Measurements from ENCODE around the gene AOC3. TPM values are rescaled to one million over a fixed set of nuclear protein-coding genes. Genes with fewer than 3 reads are reported as not detected.

AOC3 gene
- total and polyA plus RNA-seq, 2 of the 13 experiments (the other 11 are each of a cell fraction or from before 2014, with no cell fraction given) = 8.7 to 51.7 TPM

GRCh38 chr17:42803074-42803883 is 47.7 kb upstream of the AOC3 start (continued):
- no peak for TF ChIP-seq SYNCRIP (IDR thresholded peaks at IDR 0.05; ENCODE audit: insufficient read depth, low read depth, low read length)
- 0 out of 2 replicates have a peak, but pooled peaks have one; percentile 31 for TF ChIP-seq MBD4 (IDR thresholded peaks at IDR 0.05; ENCODE audit: borderline replicate concordance, low read length)
- TF ChIP-seq MAFG (CRISPR knock-in tag; IDR thresholded peaks at IDR 0.05) = no peak
- no peak for TF ChIP-seq RAD51 (IDR thresholded peaks at IDR 0.05; ENCODE audit: borderline replicate concordance)
- no peak for TF ChIP-seq RFX1 (IDR thresholded peaks at IDR 0.05)
- TF ChIP-seq ELK4 (CRISPR knock-in tag; IDR thresholded peaks at IDR 0.05; ENCODE audit: borderline replicate concordance) = no peak
- TF ChIP-seq ZNF343 (CRISPR knock-in tag; IDR thresholded peaks at IDR 0.05) = no peak
- TF ChIP-seq ZNF282 (IDR thresholded peaks at IDR 0.05; ENCODE audit: partially characterized antibody) = no peak
- TF ChIP-seq ZNF773 (CRISPR knock-in tag; IDR thresholded peaks at IDR 0.05; ENCODE audit: borderline replicate concordance) = no peak
- TF ChIP-seq ZSCAN20 (CRISPR knock-in tag; IDR thresholded peaks at IDR 0.05; ENCODE audit: borderline replicate concordance) = no peak
- TF ChIP-seq ZNF720 (CRISPR knock-in tag; IDR thresholded peaks at IDR 0.05) = no peak
- no peak for TF ChIP-seq EED (CRISPR knock-in tag; IDR thresholded peaks at IDR 0.05)
- TF ChIP-seq NCOA2 (CRISPR knock-in tag; IDR thresholded peaks at IDR 0.05) = peak; percentile 47; the same call in 1 of the 2 replicates
- no peak for TF ChIP-seq SOX6 (IDR thresholded peaks at IDR 0.05)
- TF ChIP-seq SOX6 (CRISPR knock-in tag; IDR thresholded peaks at IDR 0.05) = peak; percentile 66
- no peak for TF ChIP-seq ZNF263 (CRISPR knock-in tag; IDR thresholded peaks at IDR 0.05)
- no peak for TF ChIP-seq BCL3 (CRISPR knock-in tag; IDR thresholded peaks at IDR 0.05)
- no peak for TF ChIP-seq SP5 (CRISPR knock-in tag; IDR thresholded peaks at IDR 0.05; ENCODE audit: borderline replicate concordance, low read depth)
- 0 out of 2 replicates have a peak, but pooled peaks have one; percentile 21 for TF ChIP-seq ZBTB43 (CRISPR knock-in tag; conservative IDR thresholded peaks at IDR 0.05)
- no peak for TF ChIP-seq ZNF556 (CRISPR knock-in tag; IDR thresholded peaks at IDR 0.05; ENCODE audit: borderline replicate concordance)
- no peak for TF ChIP-seq SKIL (CRISPR knock-in tag; IDR thresholded peaks at IDR 0.05; ENCODE audit: borderline replicate concordance)
- no peak for TF ChIP-seq RARG (CRISPR knock-in tag; IDR thresholded peaks at IDR 0.05; ENCODE audit: low read depth)
- TF ChIP-seq ATF1 (CRISPR knock-in tag; IDR thresholded peaks at IDR 0.05) = no peak; the same call in 1 of the 2 replicates
- TF ChIP-seq TEAD2 (CRISPR knock-in tag; IDR thresholded peaks at IDR 0.05) = no peak
- no peak for TF ChIP-seq AGO1 (IDR thresholded peaks at IDR 0.05; ENCODE audit: low read depth, low read length, poor library complexity, severe bottlenecking)
- no peak for TF ChIP-seq CEBPB (IDR thresholded peaks at IDR 0.05; ENCODE audit: borderline replicate concordance, low read depth, low read length)
- TF ChIP-seq NFKBIZ (CRISPR knock-in tag; IDR thresholded peaks at IDR 0.05) = no peak

Measured in HepG2 (cell line).